ENCODE results near the gene RNU1-1. TPM values are rescaled to one million over a fixed set of nuclear protein-coding genes. Genes with fewer than 3 reads are reported as not detected.

RNU1-1 gene

DNA sequence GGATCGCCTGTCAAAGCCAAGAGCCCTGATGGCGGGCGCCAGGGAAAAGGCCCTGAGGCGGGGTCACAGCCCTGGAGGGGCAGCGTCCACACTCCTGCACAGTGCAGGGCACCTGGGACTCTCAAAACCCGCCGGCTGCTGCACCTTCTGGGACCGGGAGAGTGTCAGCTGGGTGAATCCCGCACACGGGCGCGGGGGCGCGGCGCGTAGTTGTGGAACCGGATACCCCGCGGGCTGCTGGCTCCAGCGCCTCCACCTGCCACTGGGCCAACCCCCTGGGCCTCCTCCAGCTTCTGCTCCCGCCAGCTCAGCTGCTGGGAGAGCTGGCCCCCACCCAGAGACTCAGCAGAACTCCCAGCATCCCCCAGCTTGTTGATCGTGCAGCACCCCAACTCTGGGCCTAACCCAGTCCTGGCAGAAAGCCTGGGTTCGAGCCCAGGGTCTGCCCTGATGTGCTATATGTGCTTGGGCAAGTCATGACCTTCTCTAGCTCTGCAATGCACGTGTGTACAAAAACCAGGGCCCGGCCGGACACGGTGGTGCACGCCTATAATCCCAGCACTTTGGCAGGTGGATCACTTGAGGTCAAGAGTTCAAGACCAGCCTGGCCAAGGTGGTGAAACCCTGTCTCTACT, 39.8 kb downstream of the RNU1-1 start:
- H2BK15ac ChIP-seq (ENCODE audit: low read depth, poor library complexity, severe bottlenecking), result no peak overlapping the region
- no peak overlapping the region for H4K8ac ChIP-seq (ENCODE audit: low read length)

DNA sequence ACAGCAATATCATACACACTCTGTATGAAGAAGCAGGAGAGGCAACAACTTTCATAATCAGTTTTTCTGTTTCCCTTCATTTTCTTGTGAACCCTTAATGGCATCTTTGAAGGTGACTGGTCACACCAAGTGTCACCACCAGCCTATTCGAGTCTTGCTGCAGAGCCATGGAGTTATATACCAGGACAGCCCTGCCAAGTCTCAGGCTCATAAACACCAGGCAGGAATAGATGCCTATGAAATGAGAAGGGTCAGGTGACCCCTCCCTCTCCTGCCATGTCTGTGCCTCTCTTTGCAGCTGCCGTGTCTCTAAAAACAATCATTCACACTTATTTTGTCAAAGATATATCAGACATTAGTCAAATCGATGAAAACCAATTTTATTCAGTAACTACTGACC, 45.5 kb downstream of the RNU1-1 start:
- Histone ChIP-seq H3K79me1 (replicated peaks; ENCODE audit: low read length, poor library complexity, severe bottlenecking) (no peaks in the 10 kb centered on the region), H3K9me3 (ENCODE audit: control insufficient read depth, low read length) (no peaks in the 10 kb centered on the region), H3K14ac (ENCODE audit: low read length in 2 of 2) (no peak overlapping the region), H3K4ac (ENCODE audit: low read depth in 1 of 2, low read length in 2 of 2) (no peak overlapping the region), H3K27ac (ENCODE audit: low read length, poor library complexity, severe bottlenecking) (no peak overlapping the region), H2BK12ac (ENCODE audit: low read length in 2 of 2) (no peak overlapping the region), H3K4me1 (ENCODE audit: control insufficient read depth, insufficient read depth, low read depth, low read length) (no peaks in the 10 kb centered on the region), H3K9ac (ENCODE audit: low read length) (no peak overlapping the region), H3K23ac (ENCODE audit: low read length in 2 of 2) (no peak overlapping the region), H2AK5ac (ENCODE audit: low read length, severe bottlenecking) (no peak overlapping the region), H2AFZ (ENCODE audit: low read depth, low read length) (no peak overlapping the region), H3K27me3 (ENCODE audit: control insufficient read depth in 1 of 2, insufficient read depth in 1 of 2, low read length in 2 of 2) (no peaks in the 10 kb centered on the region), H3K4me3 (ENCODE audit: insufficient read depth in 1 of 2, low read depth in 1 of 2, low read length in 2 of 2) (no peak overlapping the region), H3K36me3 (ENCODE audit: control insufficient read depth in 1 of 2, insufficient read depth in 2 of 2, low read depth in 1 of 2, low read length in 2 of 2) (peaks cover 13 to 77% of the 10 kb centered on the region in 2 experiments), H2BK15ac (ENCODE audit: low read depth, poor library complexity, severe bottlenecking) (no peak overlapping the region), H4K91ac (ENCODE audit: low read length) (no peak overlapping the region), H3K18ac (ENCODE audit: low read depth in 1 of 2, low read length in 2 of 2) (no peak overlapping the region), H2BK5ac (ENCODE audit: low read depth, low read length, poor library complexity, severe bottlenecking) (no peak overlapping the region), H3K4me2 (ENCODE audit: low read length, poor library complexity, severe bottlenecking) (no peak overlapping the region), H2BK120ac (ENCODE audit: low read depth, low read length) (no peak overlapping the region), H4K8ac (ENCODE audit: low read length) (no peak overlapping the region)
- WGBS, result 64% methylated on average over 3 of the region's 3 CpGs
- DNase-seq, result no peak

More for the DNA sequence above, 39.8 kb downstream of the RNU1-1 start:
- WGBS, result 97% methylated on average over 28 of the region's 28 CpGs
- Histone ChIP-seq H3K27me3 (ENCODE audit: control insufficient read depth in 1 of 2, insufficient read depth in 1 of 2, low read length in 2 of 2) (no peaks in the 10 kb centered on the region), H3K4me2 (ENCODE audit: low read length, poor library complexity, severe bottlenecking) (no peak overlapping the region), H3K9me3 (ENCODE audit: control insufficient read depth, low read length) (no peaks in the 10 kb centered on the region), H2BK120ac (ENCODE audit: low read depth, low read length) (no peak overlapping the region), H3K27ac (ENCODE audit: low read length, poor library complexity, severe bottlenecking) (no peak overlapping the region), H3K4me3 (ENCODE audit: insufficient read depth in 1 of 2, low read depth in 1 of 2, low read length in 2 of 2) (no peak overlapping the region), H3K4me1 (ENCODE audit: control insufficient read depth, insufficient read depth, low read depth, low read length) (no peaks in the 10 kb centered on the region), H4K91ac (ENCODE audit: low read length) (no peak overlapping the region), H2AFZ (ENCODE audit: low read depth, low read length) (no peak overlapping the region), H2AK5ac (ENCODE audit: low read length, severe bottlenecking) (no peak overlapping the region), H3K36me3 (ENCODE audit: control insufficient read depth in 1 of 2, insufficient read depth in 2 of 2, low read depth in 1 of 2, low read length in 2 of 2) (peaks cover 46 to 72% of the 10 kb centered on the region in 2 experiments), H3K14ac (ENCODE audit: low read length in 2 of 2) (no peak overlapping the region), H3K4ac (ENCODE audit: low read depth in 1 of 2, low read length in 2 of 2) (no peak overlapping the region), H3K23ac (ENCODE audit: low read length in 2 of 2) (no peak overlapping the region), H2BK12ac (ENCODE audit: low read length in 2 of 2) (no peak overlapping the region), H3K9ac (ENCODE audit: low read length) (no peak overlapping the region), H3K18ac (ENCODE audit: low read depth in 1 of 2, low read length in 2 of 2) (no peak overlapping the region), H3K79me1 (replicated peaks; ENCODE audit: low read length, poor library complexity, severe bottlenecking) (peaks cover 2% of the 10 kb centered on the region), H2BK5ac (ENCODE audit: low read depth, low read length, poor library complexity, severe bottlenecking) (no peak overlapping the region)
- DNase-seq, result no peak

DNA sequence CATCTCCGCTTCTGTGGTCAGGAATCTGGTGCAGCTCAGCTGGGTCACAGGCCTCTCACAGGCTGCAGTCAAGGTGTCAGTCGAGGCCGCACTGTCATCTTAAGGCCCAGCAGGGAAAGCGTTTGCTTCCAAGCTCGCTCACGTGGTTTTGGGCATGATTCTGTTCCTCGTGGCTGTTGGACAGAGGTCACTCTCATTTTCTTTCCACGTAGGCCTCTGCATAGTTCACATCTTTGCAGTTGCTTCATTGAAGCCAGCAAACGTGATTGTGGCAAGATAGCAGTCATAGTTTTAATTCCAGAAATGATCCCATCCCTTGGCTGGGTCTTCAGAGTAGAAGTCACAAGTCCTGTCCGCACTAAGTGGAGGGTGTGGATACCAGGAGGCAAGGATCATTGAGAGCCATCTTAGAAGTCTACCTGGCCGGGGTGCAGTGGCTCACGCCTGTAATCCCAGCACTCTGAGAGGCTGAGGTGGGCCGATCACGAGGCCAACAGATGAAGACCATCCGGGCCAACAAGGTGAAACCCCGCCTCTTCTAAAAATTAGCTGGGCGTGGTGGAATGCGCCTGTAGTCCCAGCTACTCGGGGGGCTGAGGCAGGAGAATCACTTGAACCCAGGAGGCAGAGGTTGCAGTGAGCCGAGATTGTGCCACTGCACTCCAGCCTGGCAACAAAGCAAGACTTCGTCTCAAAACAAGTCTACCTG, 49.0 kb downstream of the RNU1-1 start:
- Histone ChIP-seq H3K9ac (ENCODE audit: low read length) (no peak overlapping the region), H4K8ac (ENCODE audit: low read length) (no peak overlapping the region), H2AK5ac (ENCODE audit: low read length, severe bottlenecking) (no peak overlapping the region), H3K4me2 (ENCODE audit: low read length, poor library complexity, severe bottlenecking) (no peak overlapping the region), H3K27me3 (ENCODE audit: control insufficient read depth in 1 of 2, insufficient read depth in 1 of 2, low read length in 2 of 2) (no peaks in the 10 kb centered on the region), H2BK120ac (ENCODE audit: low read depth, low read length) (no peak overlapping the region), H3K9me3 (ENCODE audit: control insufficient read depth, low read length) (no peaks in the 10 kb centered on the region), H2AFZ (ENCODE audit: low read depth, low read length) (no peak overlapping the region), H3K18ac (ENCODE audit: low read depth in 1 of 2, low read length in 2 of 2) (no peak overlapping the region), H3K4me3 (ENCODE audit: insufficient read depth in 1 of 2, low read depth in 1 of 2, low read length in 2 of 2) (no peak overlapping the region), H2BK5ac (ENCODE audit: low read depth, low read length, poor library complexity, severe bottlenecking) (no peak overlapping the region), H2BK15ac (ENCODE audit: low read depth, poor library complexity, severe bottlenecking) (no peak overlapping the region), H3K36me3 (ENCODE audit: control insufficient read depth in 1 of 2, insufficient read depth in 2 of 2, low read depth in 1 of 2, low read length in 2 of 2) (peaks cover 39 to 81% of the 10 kb centered on the region in 2 experiments), H3K27ac (ENCODE audit: low read length, poor library complexity, severe bottlenecking) (no peak overlapping the region), H3K14ac (ENCODE audit: low read length in 2 of 2) (no peak overlapping the region), H3K4me1 (ENCODE audit: control insufficient read depth, insufficient read depth, low read depth, low read length) (peaks cover 3% of the 10 kb centered on the region), H3K79me1 (replicated peaks; ENCODE audit: low read length, poor library complexity, severe bottlenecking) (peaks cover 5% of the 10 kb centered on the region), H2BK12ac (ENCODE audit: low read length in 2 of 2) (no peak overlapping the region), H3K4ac (ENCODE audit: low read depth in 1 of 2, low read length in 2 of 2) (no peak overlapping the region), H3K23ac (ENCODE audit: low read length in 2 of 2) (no peak overlapping the region), H4K91ac (ENCODE audit: low read length) (no peak overlapping the region)
- WGBS, result 94% methylated on average over 21 of the region's 21 CpGs
- no peak for DNase-seq

Small RNA genes within 50 kb of the gene (small RNA-seq; reads per million reads assigned to genes)
- gene RNU1-1 (ENCODE audit: low read depth) (not detected), gene RNU1-6P (ENCODE audit: low read depth) (not detected)

All from mesenchymal stem cell (in vitro differentiated cells and primary cell).